HL-60 (cell line): ENCODE results near the gene FAS.

Experiments used
- TF ChIP-seq, protein P1 (sequence below): IDR thresholded peaks from one replicate; pipeline ENCODE4 v1.5.1; 2011; ENCODE audit warnings: low read length, control low read depth, inconsistent platforms; ENCODE audit not compliant: insufficient read depth
- TF ChIP-seq, protein P2 (sequence below): IDR thresholded peaks from 2 replicates; pipeline ENCODE4 v1.6.1; 2012; ENCODE audit warnings: low read depth; ENCODE audit not compliant: insufficient replicate concordance

DNA sequence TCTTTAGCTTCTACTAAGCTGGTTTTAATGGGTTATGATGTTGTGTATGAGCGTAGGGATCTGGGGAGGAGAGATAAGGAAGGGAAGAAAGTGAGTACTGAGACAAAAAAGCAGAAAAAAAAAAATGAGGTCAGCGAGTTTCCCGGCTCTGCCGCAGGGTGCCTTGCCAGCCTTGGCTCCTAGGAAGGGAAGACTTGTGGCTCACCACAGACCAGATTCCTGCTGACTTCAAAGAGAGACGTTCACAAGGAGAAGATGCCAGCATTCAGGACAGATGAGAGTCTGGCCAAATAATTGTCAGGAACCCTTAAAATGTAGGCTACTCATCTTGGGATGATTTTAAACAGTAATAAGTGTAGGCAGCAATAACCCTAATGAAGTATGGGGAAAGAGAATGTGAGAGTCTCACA lies 11.4 kb upstream of the FAS start:
- TF ChIP-seq, protein P1, sequence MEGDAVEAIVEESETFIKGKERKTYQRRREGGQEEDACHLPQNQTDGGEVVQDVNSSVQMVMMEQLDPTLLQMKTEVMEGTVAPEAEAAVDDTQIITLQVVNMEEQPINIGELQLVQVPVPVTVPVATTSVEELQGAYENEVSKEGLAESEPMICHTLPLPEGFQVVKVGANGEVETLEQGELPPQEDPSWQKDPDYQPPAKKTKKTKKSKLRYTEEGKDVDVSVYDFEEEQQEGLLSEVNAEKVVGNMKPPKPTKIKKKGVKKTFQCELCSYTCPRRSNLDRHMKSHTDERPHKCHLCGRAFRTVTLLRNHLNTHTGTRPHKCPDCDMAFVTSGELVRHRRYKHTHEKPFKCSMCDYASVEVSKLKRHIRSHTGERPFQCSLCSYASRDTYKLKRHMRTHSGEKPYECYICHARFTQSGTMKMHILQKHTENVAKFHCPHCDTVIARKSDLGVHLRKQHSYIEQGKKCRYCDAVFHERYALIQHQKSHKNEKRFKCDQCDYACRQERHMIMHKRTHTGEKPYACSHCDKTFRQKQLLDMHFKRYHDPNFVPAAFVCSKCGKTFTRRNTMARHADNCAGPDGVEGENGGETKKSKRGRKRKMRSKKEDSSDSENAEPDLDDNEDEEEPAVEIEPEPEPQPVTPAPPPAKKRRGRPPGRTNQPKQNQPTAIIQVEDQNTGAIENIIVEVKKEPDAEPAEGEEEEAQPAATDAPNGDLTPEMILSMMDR: no peak
- TF ChIP-seq, protein P2, sequence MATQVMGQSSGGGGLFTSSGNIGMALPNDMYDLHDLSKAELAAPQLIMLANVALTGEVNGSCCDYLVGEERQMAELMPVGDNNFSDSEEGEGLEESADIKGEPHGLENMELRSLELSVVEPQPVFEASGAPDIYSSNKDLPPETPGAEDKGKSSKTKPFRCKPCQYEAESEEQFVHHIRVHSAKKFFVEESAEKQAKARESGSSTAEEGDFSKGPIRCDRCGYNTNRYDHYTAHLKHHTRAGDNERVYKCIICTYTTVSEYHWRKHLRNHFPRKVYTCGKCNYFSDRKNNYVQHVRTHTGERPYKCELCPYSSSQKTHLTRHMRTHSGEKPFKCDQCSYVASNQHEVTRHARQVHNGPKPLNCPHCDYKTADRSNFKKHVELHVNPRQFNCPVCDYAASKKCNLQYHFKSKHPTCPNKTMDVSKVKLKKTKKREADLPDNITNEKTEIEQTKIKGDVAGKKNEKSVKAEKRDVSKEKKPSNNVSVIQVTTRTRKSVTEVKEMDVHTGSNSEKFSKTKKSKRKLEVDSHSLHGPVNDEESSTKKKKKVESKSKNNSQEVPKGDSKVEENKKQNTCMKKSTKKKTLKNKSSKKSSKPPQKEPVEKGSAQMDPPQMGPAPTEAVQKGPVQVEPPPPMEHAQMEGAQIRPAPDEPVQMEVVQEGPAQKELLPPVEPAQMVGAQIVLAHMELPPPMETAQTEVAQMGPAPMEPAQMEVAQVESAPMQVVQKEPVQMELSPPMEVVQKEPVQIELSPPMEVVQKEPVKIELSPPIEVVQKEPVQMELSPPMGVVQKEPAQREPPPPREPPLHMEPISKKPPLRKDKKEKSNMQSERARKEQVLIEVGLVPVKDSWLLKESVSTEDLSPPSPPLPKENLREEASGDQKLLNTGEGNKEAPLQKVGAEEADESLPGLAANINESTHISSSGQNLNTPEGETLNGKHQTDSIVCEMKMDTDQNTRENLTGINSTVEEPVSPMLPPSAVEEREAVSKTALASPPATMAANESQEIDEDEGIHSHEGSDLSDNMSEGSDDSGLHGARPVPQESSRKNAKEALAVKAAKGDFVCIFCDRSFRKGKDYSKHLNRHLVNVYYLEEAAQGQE: no peak
